ENCODE measurements around the gene PRDM7. TPM values are rescaled to one million over a fixed set of nuclear protein-coding genes. Genes with fewer than 3 reads are reported as not detected.
A peak's percentile ranks its signal among the peaks of the same experiment; 100 is the strongest.
"Not testable (repeated sequence)": the region's sequence is repeated elsewhere in the genome, so short reads cannot be mapped to it uniquely, and the experiment has no call there.

Gene PRDM7
- total RNA-seq, 2 experiments from 2014 or later, result not detected

- intact Hi-C loops (cut with micrococcal nuclease); ATAC-seq; H3K4me1 Mint-ChIP-seq (ENCODE audit: low read depth); CTCF ChIA-PET; H3K36me3 Mint-ChIP-seq (ENCODE audit: low read depth); H3K27me3 Mint-ChIP-seq; H3K4me3 Mint-ChIP-seq; DNase-seq; H3K9me3 Mint-ChIP-seq; POLR2A ChIA-PET; H3K27ac Mint-ChIP-seq: not testable (repeated sequence)
These were observed 21.8 kb upstream of the PRDM7 start for GRCh38 chr16:90098936-90099335.

GRCh38 chr16:90097010-90097684 lies 20.0 kb upstream of the PRDM7 start:
- H3K36me3 Mint-ChIP-seq (ENCODE audit: low read depth); ATAC-seq; H3K27me3 Mint-ChIP-seq; DNase-seq; H3K27ac Mint-ChIP-seq; H3K4me1 Mint-ChIP-seq (ENCODE audit: low read depth); intact Hi-C loops (cut with micrococcal nuclease); POLR2A ChIA-PET; H3K9me3 Mint-ChIP-seq; CTCF ChIA-PET; H3K4me3 Mint-ChIP-seq: not testable (repeated sequence)

GRCh38 chr16:90094791-90095190 lies 17.7 kb upstream of the PRDM7 start:
- H3K36me3 Mint-ChIP-seq (ENCODE audit: low read depth); intact Hi-C loops (cut with micrococcal nuclease); H3K27ac Mint-ChIP-seq; ATAC-seq; POLR2A ChIA-PET; CTCF ChIA-PET; H3K4me1 Mint-ChIP-seq (ENCODE audit: low read depth); H3K9me3 Mint-ChIP-seq; H3K4me3 Mint-ChIP-seq; H3K27me3 Mint-ChIP-seq; DNase-seq: not testable (repeated sequence)

GRCh38 chr16:90094296-90094695 lies 17.2 kb upstream of the PRDM7 start:
- H3K9me3 Mint-ChIP-seq; ATAC-seq; H3K27ac Mint-ChIP-seq; H3K4me3 Mint-ChIP-seq; POLR2A ChIA-PET; intact Hi-C loops (cut with micrococcal nuclease); H3K27me3 Mint-ChIP-seq; CTCF ChIA-PET; DNase-seq; H3K36me3 Mint-ChIP-seq (ENCODE audit: low read depth); H3K4me1 Mint-ChIP-seq (ENCODE audit: low read depth): not testable (repeated sequence)

- H3K27ac Mint-ChIP-seq; H3K4me1 Mint-ChIP-seq (ENCODE audit: low read depth); H3K9me3 Mint-ChIP-seq; CTCF ChIA-PET; H3K4me3 Mint-ChIP-seq; ATAC-seq; POLR2A ChIA-PET; intact Hi-C loops (cut with micrococcal nuclease); DNase-seq; H3K36me3 Mint-ChIP-seq (ENCODE audit: low read depth); H3K27me3 Mint-ChIP-seq: not testable (repeated sequence)
These were observed 16.7 kb upstream of the PRDM7 start for GRCh38 chr16:90093799-90094198.

GRCh38 chr16:90092781-90093180 lies 15.7 kb upstream of the PRDM7 start:
- ATAC-seq; H3K4me3 Mint-ChIP-seq; H3K36me3 Mint-ChIP-seq (ENCODE audit: low read depth); intact Hi-C loops (cut with micrococcal nuclease); DNase-seq; H3K27ac Mint-ChIP-seq; POLR2A ChIA-PET; H3K9me3 Mint-ChIP-seq; H3K4me1 Mint-ChIP-seq (ENCODE audit: low read depth); H3K27me3 Mint-ChIP-seq; CTCF ChIA-PET: not testable (repeated sequence)

GRCh38 chr16:90084215-90084950 lies 7.3 kb upstream of the PRDM7 start:
- POLR2A ChIA-PET, result no interaction called here
- no peak for TF ChIP-seq CTCF (IDR thresholded peaks at IDR 0.05)
- H3K9me3 Mint-ChIP-seq, result no peaks in the 10 kb centered on the region

GRCh38 chr16:90083139-90083538 lies 6.0 kb upstream of the PRDM7 start:
- H3K27me3 Mint-ChIP-seq, result peaks cover 5% of the 10 kb centered on the region
- DNase-seq (peak; percentile 12), ATAC-seq (peak; percentile 34)
- peak overlapping the region; percentile 85 for H3K4me3 Mint-ChIP-seq
- POLR2A ChIA-PET, result no interaction called here
- intact Hi-C loops (cut with micrococcal nuclease), result no loop called here
- no peaks in the 10 kb centered on the region for H3K9me3 Mint-ChIP-seq
- peak overlapping the region; percentile 63 for H3K27ac Mint-ChIP-seq
- CTCF ChIA-PET, result interaction anchor here (1.8 kb wide), 1 partner anchor 10 kb away, joined by 13 read pairs; no protein-coding TSS in a partner anchor
- H3K36me3 Mint-ChIP-seq (ENCODE audit: low read depth), result no peaks in the 10 kb centered on the region
- no peak for TF ChIP-seq CTCF (IDR thresholded peaks at IDR 0.05)
- H3K4me1 Mint-ChIP-seq (ENCODE audit: low read depth), result peaks cover 4% of the 10 kb centered on the region

More at GRCh38 chr16:90084215-90084950, 7.3 kb upstream of the PRDM7 start:
- CTCF ChIA-PET, result interaction anchor here (0.7 kb wide), 1 partner anchor 87 kb away, joined by 3 read pairs; no protein-coding TSS in a partner anchor
- Mint-ChIP-seq H3K27me3 (peaks cover 5% of the 10 kb centered on the region), H3K4me1 (ENCODE audit: low read depth) (peaks cover 4% of the 10 kb centered on the region), H3K4me3 (no peak overlapping the region), H3K27ac (no peak overlapping the region), H3K36me3 (ENCODE audit: low read depth) (no peaks in the 10 kb centered on the region)
- DNase-seq (no peak), ATAC-seq (no peak)
- intact Hi-C loops (cut with micrococcal nuclease), result no loop called here

Measured in activated CD8-positive, alpha-beta T cell treated with anti-CD3 and anti-CD28 coated beads for 36 hours (primary cell).